ENCODE data around the gene AKAP13. TPM values are rescaled to one million over a fixed set of nuclear protein-coding genes. Genes with fewer than 3 reads are reported as not detected.

The AKAP13 gene
- polyA plus RNA-seq, 4 donors, result 71.3 to 100 (median 83.7) TPM

- no peak for DNase-seq (ENCODE audit: low read depth in 4 of 4, low spot score in 2 of 4)
Observed at GRCh38 chr15:85708402-85708941, 328.1 kb downstream of the AKAP13 start.

GRCh38 chr15:85709250-85709649 lies 328.8 kb downstream of the AKAP13 start:
- DNase-seq (ENCODE audit: low read depth in 4 of 4, low spot score in 2 of 4), result no peak

- DNase-seq (ENCODE audit: low read depth in 4 of 4, low spot score in 2 of 4), result no peak
Observed at GRCh38 chr15:85710340-85710842, 330.0 kb downstream of the AKAP13 start.

- no peak for DNase-seq (ENCODE audit: low read depth in 4 of 4, low spot score in 2 of 4)
Observed at GRCh38 chr15:85711580-85712192, 331.3 kb downstream of the AKAP13 start.

- DNase-seq (ENCODE audit: low read depth in 4 of 4, low spot score in 2 of 4), result no peak
Observed at GRCh38 chr15:85716261-85716660, 335.9 kb downstream of the AKAP13 start.

GRCh38 chr15:85717212-85717611 lies 336.8 kb downstream of the AKAP13 start:
- no peak for DNase-seq (ENCODE audit: low read depth in 4 of 4, low spot score in 2 of 4)

GRCh38 chr15:85718271-85718971 lies 338.0 kb downstream of the AKAP13 start:
- DNase-seq (ENCODE audit: low read depth in 4 of 4, low spot score in 2 of 4), result no peak

- no peak for DNase-seq (ENCODE audit: low read depth in 4 of 4, low spot score in 2 of 4)
Observed at GRCh38 chr15:85718981-85719380, 338.6 kb downstream of the AKAP13 start.

GRCh38 chr15:85722374-85723152 lies 342.2 kb downstream of the AKAP13 start:
- no peak for DNase-seq (ENCODE audit: low read depth in 4 of 4, low spot score in 2 of 4)

GRCh38 chr15:85723960-85724945 lies 343.9 kb downstream of the AKAP13 start:
- no peak for DNase-seq (ENCODE audit: low read depth in 4 of 4, low spot score in 2 of 4)

- no peak for DNase-seq (ENCODE audit: low read depth in 4 of 4, low spot score in 2 of 4)
Observed at GRCh38 chr15:85725019-85725418, 344.6 kb downstream of the AKAP13 start.

GRCh38 chr15:85725564-85725963 lies 345.2 kb downstream of the AKAP13 start:
- DNase-seq (ENCODE audit: low read depth in 4 of 4, low spot score in 2 of 4), result no peak

GRCh38 chr15:85726454-85726853 lies 346.1 kb downstream of the AKAP13 start:
- DNase-seq (ENCODE audit: low read depth in 4 of 4, low spot score in 2 of 4), result no peak

GRCh38 chr15:85727068-85727467 lies 346.7 kb downstream of the AKAP13 start:
- no peak for DNase-seq (ENCODE audit: low read depth in 4 of 4, low spot score in 2 of 4)

- DNase-seq (ENCODE audit: low read depth in 4 of 4, low spot score in 2 of 4), result no peak
Observed at GRCh38 chr15:85730001-85730820, 349.8 kb downstream of the AKAP13 start.

GRCh38 chr15:85733416-85733815 lies 353.0 kb downstream of the AKAP13 start:
- DNase-seq (ENCODE audit: low read depth in 4 of 4, low spot score in 2 of 4), result no peak

GRCh38 chr15:85737061-85737460 lies 356.7 kb downstream of the AKAP13 start:
- no peak for DNase-seq (ENCODE audit: low read depth in 4 of 4, low spot score in 2 of 4)

GRCh38 chr15:85741021-85741421 lies 360.6 kb downstream of the AKAP13 start:
- DNase-seq (ENCODE audit: low read depth in 4 of 4, low spot score in 2 of 4), result no peak

GRCh38 chr15:85741662-85742061 lies 361.3 kb downstream of the AKAP13 start:
- no peak for DNase-seq (ENCODE audit: low read depth in 4 of 4, low spot score in 2 of 4)
